Activated T-helper 1 cell treated with Interleukin-2 at 50 U/mL for 16 hours (primary cell): ENCODE data around the gene PALMD.

Experiments used
- DNase-seq: peaks from one replicate; pipeline ENCODE4 v3.0.0-alpha.2; 2020; ENCODE audit warnings: low read depth

PALMD gene, protein sequence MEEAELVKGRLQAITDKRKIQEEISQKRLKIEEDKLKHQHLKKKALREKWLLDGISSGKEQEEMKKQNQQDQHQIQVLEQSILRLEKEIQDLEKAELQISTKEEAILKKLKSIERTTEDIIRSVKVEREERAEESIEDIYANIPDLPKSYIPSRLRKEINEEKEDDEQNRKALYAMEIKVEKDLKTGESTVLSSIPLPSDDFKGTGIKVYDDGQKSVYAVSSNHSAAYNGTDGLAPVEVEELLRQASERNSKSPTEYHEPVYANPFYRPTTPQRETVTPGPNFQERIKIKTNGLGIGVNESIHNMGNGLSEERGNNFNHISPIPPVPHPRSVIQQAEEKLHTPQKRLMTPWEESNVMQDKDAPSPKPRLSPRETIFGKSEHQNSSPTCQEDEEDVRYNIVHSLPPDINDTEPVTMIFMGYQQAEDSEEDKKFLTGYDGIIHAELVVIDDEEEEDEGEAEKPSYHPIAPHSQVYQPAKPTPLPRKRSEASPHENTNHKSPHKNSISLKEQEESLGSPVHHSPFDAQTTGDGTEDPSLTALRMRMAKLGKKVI

DNA sequence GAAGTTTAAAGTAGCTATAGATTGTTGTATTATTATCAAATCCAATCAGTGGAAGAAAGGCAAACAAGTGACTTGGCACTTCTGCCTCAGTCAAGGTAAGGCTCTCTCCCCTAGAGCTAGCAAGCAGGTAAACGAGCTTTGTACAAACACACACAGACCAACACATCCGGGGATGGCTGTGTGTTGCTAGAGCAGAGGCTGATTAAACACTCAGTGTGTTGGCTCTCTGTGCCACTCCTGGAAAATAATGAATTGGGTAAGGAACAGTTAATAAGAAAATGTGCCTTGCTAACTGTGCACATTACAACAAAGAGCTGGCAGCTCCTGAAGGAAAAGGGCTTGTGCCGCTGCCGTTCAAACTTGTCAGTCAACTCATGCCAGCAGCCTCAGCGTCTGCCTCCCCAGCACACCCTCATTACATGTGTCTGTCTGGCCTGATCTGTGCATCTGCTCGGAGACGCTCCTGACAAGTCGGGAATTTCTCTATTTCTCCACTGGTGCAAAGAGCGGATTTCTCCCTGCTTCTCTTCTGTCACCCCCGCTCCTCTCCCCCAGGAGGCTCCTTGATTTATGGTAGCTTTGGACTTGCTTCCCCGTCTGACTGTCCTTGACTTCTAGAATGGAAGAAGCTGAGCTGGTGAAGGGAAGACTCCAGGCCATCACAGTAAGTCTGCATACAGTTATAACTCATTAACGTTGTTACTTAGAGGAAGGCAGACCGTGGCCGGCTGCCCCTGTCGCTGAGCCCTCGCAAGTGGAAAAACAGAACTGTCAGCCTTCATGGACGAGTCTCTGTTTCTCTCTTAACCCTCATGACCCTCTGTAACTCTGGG, at the start of gene PALMD:
PALMD (plus strand) TSS at position 415 of the 833 bp plus-strand sequence; CDS start at position 620, 205 bp downstream.
- no peak for DNase-seq

DNA sequence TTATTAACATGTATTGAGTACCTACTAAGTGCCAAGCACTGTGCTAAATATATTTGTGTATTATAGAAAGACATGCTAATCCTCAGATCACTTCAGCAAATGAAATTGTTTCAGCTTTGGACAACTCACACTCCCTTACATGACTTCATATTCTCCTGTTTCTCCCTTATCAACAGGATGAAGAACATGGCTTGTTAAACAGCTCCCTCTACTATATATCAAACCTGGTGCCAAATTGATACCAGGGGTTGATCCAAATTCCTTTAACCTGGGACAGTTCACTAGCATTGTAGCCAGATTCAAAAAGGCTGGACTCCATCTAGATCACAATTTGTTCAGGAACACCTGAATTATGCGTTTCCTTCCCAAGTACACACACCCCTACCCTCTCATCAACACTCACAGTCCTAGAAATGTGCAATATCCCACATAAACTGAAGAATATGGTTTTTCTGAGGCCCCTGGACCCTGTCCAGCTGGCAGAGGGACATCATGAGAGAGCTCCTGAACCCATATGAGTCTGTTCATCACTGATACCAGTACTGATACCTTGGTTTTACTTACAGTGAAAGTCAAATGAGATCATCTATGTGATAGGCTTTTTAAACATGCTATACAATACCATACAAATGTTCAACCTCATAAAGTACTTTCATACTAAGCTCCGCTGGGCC, 47.0 kb upstream of the PALMD start:
- no peak for DNase-seq

DNA sequence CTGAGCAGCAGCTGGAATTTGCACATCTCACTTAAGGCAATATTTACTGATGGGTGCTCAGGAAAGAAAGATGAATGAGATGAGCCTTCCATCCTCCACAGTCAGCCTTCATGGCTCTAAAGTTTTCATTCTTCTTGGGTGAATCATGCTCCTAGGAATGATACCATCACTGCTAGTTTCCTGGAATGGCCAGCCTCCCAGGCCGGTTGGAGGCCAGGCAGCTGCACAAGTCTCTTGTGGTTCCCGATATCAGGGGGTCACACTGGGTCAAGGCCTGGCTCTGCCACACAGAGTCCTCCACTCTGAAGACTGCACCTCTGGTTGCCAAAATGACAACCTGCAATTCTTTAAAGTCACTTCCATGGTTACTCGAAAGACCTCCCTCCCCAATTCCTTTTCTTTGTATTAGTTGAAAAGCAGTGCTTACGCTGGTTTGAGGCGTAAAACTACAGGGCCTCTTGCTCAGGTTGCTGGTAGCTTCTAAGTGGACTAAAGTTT, 46.2 kb upstream of the PALMD start:
- no peak for DNase-seq

DNA sequence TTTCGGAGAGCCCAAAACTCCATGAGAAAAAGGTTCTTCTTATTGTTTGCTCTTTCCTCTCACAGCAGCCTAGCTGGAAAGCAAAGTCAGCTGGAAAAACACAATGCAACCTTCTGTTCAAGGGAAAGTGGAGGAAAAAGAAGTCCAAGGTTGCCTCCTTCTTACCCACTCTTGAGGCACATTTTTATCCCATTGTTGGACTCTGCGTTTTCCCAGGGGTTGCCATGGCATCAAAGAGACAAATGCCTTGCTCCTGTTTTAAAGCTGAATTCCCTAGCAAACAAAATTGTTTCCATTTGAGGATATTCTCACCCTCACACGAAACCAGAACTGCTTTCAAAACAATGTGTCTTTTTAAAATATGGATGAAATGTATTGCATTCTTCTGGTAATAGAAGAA, 45.1 kb upstream of the PALMD start:
- DNase-seq, result no peak

DNA sequence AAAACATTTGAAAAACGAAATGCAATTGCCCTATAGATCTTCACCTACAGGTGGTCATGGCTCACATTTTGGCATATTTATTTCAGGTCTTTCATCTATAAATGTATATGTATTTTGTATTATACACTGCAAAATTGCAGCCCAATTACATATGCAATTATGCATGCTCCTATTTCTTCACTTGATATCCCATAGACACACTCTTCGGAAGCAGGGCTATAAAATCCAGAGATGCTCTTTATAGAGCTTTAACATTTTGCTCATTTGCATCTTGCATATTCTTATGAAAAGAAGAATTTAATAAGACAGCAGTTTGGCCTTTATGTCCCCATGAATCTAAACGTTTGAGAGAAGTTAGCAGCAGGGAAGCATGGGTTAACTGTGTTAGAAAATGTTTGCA, 44.7 kb upstream of the PALMD start:
- DNase-seq, result no peak

DNA sequence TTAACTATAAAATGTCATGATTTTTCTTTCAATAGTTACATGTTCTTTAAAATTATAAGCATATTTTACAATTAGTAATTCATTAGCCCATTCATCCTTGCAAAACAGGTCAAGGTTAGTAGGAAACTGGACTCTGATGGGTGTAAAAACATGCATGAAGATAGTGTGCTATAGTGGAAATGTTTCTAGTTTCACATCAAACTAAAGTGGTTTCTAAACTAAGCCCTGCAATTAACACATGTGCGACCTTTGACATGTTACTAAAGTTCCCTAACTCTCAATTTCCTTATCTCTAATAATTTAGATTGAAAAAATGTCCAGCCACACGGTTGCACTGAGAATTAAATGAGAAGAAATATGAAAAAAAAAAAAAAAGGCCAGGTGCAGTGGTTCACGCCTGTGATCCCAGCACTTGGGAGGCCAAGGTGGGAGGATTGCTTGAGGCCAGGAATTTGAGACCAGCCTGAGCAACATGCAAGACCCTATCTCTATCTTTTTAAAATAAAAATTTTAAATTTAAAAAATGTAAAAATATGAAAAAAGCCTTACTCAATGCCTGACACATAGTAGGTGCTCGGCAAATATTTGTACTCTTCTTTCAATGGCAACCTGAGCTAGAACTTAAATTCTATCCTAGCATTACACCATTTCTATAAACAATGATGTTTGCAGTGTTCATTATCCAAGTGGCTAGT, 44.1 kb upstream of the PALMD start:
- DNase-seq, result no peak

DNA sequence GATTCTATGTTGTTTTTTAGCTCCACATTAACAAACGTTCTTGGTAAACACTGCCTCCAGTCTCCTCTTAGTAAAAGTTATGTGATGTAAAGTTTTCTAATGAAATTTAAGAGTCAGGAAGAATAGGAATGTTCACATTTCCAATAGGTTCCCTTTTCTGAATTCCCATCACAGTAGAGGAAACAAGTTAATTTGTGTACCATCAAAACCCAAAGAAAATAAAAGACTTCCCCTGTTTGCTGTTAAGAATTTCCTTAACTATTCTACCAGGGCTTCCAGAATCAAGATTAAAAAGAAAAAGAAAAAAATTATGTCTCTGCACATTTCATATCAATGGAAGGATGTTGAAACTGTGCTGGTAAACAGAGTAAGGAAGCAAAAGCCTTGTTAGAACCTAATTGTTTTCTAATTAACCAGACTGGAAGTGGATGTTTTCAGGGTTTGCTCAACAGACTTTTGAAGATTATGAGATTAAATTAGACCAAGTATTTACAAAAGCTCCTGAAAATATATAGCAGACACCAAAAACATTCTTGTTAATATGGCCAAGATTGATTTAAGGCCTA, 43.4 kb upstream of the PALMD start:
- DNase-seq, result no peak

DNA sequence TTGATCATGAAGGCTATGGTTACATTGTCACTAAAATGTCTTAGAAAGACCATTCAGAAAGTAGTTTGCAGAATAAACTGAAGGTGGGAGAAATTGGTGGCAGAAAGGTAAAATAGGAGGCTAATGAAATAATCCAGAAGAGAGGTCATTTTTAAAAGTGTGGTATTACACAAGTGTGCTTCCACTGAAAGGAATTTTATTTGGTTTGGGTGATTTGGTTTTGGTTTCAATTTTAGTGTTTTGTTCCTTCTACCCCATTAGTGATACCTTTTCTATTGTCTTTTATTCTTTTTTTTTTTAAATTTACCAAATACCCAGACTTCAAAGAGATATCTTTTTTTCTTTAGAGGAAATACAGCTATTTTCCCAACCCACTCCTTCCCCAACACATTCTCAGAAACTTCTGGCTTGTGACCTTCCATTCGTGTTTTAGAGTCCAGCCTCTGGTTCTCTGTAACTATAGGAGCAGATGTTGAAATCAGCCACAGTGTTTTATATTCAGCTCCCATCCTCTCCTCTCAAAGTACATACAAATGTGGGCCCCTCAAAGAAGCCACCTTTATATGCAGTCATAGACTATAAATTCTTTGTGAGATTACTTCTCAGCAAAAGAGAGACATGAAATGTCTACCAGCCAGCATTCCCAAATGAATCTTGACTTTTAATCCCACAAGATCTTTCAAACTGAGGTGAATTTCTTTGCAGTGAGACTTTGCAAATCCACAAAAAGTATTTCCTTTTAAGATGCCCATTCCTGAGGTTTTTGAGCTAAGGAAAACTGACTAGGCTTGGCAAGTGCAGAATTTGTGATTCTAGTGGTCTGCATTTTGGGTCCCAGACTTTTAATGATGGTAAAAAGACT, 42.0 kb upstream of the PALMD start:
- no peak for DNase-seq

DNA sequence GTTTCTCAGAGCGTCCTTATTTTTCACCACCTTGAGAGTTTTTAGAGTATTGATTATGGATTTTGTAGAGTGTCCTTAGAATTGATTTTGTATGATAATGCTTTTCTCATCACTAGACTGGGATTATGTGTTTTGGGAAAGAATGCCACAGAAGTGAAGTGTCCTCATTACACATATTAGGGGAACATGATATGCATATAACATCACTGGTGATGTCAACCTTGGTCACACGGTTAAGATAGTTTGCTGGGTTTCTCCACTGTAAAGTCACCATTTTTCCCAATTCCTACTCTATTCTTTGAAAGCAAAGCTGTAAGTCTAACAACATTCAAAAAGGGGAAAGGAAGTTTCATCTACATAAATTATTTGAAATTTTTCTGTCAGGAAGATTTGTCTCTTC, 39.6 kb upstream of the PALMD start:
- DNase-seq, result no peak

DNA sequence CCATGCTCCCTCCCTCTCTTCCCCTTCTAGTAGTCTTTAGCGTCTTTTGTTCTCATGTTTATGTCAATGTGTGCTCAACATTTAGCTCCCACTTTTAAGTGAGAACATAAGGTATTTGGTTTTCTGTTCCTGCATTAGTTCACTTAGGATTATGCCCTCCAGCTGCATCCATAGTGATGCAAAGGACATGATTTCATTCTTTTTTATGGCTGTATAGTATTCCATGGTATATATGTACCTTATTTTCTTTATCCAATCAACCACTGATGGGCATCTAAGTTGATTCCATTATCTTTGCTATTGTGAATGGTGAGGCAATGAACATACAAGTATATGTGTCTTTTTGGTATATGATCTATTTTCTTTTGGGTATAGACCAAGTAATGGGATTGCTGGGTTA, 38.3 kb upstream of the PALMD start:
- no peak for DNase-seq

DNA sequence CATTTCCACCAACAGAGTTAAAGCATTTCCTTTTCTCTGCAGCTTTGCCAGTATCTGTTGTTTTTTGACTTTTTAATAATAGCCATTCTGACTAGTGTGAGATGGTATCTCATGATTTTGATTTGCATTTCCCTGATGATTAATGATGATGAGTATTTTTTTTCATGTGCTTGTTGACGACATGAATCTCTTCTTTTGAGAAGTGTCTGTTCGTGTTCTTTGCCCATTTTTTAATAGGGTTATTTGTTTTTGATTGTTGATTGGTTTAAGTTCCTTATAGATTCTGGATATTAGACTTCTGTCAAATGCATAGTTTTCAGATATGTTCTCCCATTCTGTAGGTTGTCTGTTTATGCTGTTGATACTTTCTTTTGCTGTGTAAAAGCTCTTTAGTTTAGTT, 37.9 kb upstream of the PALMD start:
- DNase-seq, result no peak

DNA sequence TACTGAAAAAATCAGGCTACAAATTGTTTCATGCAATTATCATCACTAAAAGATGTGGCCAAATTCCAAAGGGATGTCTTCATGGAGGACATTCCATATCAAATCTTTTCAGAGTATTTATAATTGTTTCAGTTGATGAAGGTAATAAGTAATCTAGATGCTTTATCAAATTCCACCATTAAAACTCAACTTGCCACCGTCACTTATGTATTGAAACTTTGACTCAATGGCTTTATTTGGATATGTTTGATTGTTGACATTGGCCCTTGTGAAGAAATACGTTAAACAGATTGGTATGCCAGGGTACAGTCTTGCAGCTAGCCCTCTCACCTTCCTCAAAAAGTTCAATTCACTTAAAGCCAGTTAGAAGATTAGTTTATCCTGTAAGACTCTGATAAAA, 32.2 kb upstream of the PALMD start:
- no peak for DNase-seq

DNA sequence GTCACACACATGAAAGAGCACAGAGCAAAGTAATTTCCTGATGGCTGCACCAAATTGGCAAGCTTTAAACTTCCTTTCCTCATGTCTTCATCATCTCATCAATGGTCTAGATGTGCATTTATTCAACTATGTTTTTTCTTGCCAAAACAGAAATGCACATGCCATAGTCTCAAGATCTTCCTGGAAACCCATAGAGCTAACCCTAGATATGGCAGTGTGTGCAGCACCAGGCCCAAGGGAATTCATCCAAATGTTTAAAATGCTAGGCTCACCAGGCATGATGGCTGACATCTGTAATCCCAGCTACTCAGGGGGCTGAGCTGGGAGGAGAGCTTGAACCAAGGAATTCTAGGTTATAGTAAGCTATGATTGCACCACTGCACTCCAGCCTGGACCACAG, 31.2 kb upstream of the PALMD start:
- DNase-seq, result no peak

DNA sequence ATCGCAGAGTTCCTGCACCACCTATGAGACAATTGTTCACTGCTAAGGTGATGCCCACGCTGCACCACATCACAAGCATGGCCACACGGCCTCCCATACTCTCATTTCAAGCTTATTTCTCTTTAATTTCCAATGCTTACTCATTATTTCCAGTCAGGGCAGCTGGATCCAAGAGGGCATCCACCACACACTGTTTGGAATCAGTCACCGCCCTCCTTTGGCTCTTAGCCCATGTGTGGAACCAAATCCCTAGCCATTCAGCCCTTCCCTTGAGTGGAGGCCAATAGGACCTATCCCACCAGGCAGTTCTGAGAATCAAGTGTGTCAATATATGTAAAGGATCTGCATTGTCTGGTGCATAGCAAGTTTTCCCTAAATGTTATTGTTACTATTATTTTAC, 26.3 kb upstream of the PALMD start:
- no peak for DNase-seq

DNA sequence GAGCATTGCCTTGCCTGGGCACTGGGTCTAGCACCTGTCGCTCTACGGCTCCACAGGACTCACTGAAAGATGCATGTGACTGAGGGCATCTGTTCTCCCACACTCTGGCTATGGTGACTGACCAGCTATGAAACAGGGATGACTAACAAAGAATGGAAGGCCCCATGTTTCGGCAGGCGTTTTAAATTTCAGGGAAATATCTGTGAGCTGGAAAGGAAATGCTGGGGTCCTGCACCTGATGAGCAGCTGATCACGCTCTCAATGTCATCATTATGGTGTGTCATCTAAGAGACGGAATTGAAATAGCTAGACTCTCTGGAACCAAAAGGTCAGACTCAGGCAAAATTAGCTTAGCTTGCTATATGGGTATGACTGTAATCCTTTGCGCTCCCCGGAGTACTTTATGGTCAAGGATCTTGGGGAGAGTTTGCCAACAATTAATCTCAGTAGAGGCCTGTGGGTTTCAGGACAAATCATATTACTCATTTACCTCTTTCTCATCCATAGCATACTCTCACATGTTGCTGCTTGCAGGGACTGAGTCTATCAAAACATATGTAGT, 24.5 kb upstream of the PALMD start:
- DNase-seq, result no peak

DNA sequence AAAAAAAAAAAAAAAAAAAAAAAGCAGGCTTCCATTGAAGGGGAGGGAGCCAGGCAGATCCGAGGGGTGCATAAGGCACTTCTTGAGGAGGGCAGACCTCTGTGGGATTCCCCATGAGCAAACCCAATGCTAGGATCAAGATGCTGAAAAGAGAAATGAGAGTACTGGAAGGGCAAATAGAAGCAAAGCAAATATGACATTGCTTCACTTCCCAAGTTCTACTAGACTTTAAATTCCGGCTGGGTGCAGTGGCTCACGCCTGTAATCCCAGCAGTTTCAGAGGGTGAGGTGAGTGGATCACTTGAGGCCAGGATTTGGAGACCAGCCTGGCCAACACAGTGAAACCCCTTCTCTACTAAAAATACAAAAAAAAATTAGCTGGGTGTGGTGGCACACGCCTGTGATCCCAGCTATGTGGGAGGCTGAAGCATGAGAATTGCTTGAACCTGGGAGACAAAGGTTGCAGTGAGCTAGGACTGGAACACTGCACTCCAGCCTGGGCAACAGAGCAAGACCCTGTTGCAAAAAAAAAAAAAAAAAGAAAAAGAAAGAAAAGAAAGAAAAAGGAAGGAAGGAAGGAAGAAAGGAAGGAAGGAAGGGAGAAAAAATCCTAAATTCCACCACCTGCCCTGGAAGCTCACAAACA, 23.1 kb upstream of the PALMD start:
- no peak for DNase-seq

DNA sequence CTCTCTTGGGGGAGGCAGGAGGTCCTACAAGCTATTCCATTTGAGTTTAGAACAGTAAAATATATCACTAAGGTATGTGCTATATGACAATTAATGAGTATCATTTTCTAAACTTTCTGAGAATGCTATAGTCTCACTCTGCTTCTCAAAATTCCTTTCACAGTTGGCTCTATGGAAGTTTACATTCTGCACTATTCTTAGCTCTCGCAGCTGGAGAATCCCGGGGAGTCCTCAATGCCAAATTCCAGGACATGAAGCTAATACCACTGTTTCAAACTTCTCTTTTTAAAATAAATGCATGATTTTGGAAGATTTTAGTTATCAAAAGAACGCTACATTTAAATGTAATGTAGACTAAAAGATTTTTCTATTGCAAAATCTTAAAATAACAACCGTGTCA, 22.4 kb upstream of the PALMD start:
- DNase-seq, result no peak

DNA sequence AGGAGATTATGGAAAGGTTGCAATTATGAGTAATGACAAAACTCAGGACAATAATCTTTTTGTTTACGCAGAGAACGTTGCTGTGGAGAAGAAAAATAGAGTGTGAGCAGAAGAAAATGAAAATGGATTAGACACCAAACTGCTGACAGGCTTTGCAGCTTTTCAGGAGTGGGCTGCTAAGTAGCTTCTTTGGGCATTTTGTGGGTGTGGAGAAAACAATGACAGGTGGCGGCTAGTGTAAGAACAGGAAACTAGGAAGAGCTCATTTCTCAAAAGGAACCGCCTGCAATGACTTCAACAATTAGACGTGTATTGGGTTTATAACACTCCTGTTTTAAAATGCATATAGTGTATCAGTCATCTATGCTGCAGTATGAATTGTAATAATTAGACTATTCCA, 18.3 kb upstream of the PALMD start:
- DNase-seq, result no peak

DNA sequence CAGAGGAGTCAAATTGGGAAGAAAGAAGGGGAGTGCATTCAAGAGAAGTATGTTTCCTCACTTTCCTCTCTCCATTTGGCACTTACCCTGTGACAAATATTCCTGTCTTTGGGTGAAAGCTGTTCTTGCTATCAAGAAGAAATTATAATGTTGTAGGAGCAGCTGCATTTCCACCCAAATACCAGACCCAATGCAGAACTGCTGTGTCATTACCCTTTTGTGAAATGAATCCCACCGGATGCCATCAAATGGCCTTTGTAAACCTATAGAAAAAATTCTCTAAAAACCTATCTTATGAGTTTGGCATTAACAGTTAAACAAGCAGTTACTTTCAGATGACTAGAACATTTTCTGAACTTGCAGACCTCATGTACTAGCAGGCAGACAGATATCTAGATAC, 16.7 kb upstream of the PALMD start:
- no peak for DNase-seq
